ENCODE results near the gene NAA35. TPM values are rescaled to one million over a fixed set of nuclear protein-coding genes. Genes with fewer than 3 reads are reported as not detected.

NAA35 gene
- total and polyA plus RNA-seq, 2 of the 8 experiments (the other 6 are each of a cell fraction or from before 2014, with no cell fraction given), result 12.9 to 35.2 TPM

- peak overlapping the region; percentile 77 to 82; a peak in 1 of 4 replicates for H3K4me2 ChIP-seq (ENCODE audit: insufficient read depth in 1 of 2, low read depth in 2 of 2, low read length in 2 of 2)
- no peak overlapping the region for H2BK120ac ChIP-seq (replicated peaks; ENCODE audit: low read depth, low read length)
- no peak overlapping the region for H2BK5ac ChIP-seq (ENCODE audit: low read depth, low read length)
- H2BK20ac ChIP-seq (ENCODE audit: low read length), result no peak overlapping the region
- no peak overlapping the region for H3K56ac ChIP-seq (replicated peaks; ENCODE audit: insufficient read length, low read depth, low read length)
- H3K27me3 ChIP-seq (replicated peaks in 1 of 4; ENCODE audit: control insufficient read depth in 3 of 4, extremely low read depth in 1 of 4, insufficient read depth in 3 of 4, low read length in 3 of 4), result no peaks in the 10 kb centered on the region
- no peak overlapping the region for H3K18ac ChIP-seq (ENCODE audit: extremely low read depth, low read length)
- ChIA-PET POLR2A (ENCODE audit: partially characterized antibody) (interaction anchor here (0.5 to 0.9 kb wide), 2 partner anchors 9 to 332 kb away, joined by 3 read pairs; no protein-coding TSS in a partner anchor), CTCF (ENCODE audit: partially characterized antibody) (interaction anchor here (1.3 to 2.3 kb wide), 3 partner anchors 118 to 124 kb away, joined by 3 to 6 read pairs (median 3); no protein-coding TSS in a partner anchor)
- no peak overlapping the region for H3K27ac ChIP-seq (ENCODE audit: low read depth, low read length)
- 88% methylated on average over 3 of the region's 3 CpGs; no CpG with 5 or more reads in 1 of the 2 experiments for WGBS, 2 experiments (ENCODE audit: extremely low coverage in 1 of 2, insufficient coverage in 1 of 2, insufficient read length in 1 of 2, insufficient replicate concordance in 2 of 2, low coverage in 1 of 2, low lambda C conversion rate in 2 of 2, missing lambda C conversion rate in 1 of 2)
- H3K36me3 ChIP-seq (ENCODE audit: control insufficient read depth in 2 of 4, insufficient read depth in 4 of 4, low read length in 3 of 4), result peaks cover 5 to 42% (median 15%) of the 10 kb centered on the region in 4 experiments; a peak in 7 of 8 replicates
- no peak overlapping the region for H4K91ac ChIP-seq (replicated peaks; ENCODE audit: insufficient read length, low read length)
- peaks cover 5% of the 10 kb centered on the region for H3K23me2 ChIP-seq (ENCODE audit: low read depth, low read length)
- FAIRE-seq (no peak), DNase-seq (ENCODE audit: low read depth in 1 of 2, low spot score in 2 of 2) (no peak)
- H3K4ac ChIP-seq (replicated peaks; ENCODE audit: insufficient read length, low read depth, low read length), result no peak overlapping the region
- H2BK15ac ChIP-seq (ENCODE audit: low read length), result no peak overlapping the region
- H2AFZ ChIP-seq (ENCODE audit: low read length), result no peak overlapping the region
- H4K5ac ChIP-seq (ENCODE audit: insufficient read length, low read depth, low read length), result no peak overlapping the region
- H4K20me1 ChIP-seq (replicated peaks in 1 of 2; ENCODE audit: control insufficient read depth in 1 of 2, insufficient read depth in 2 of 2, low read length in 2 of 2), result peaks cover 0 to 7% of the 10 kb centered on the region in 2 experiments
- H4K8ac ChIP-seq (ENCODE audit: extremely low read depth, insufficient read depth, low read length), result no peak overlapping the region
- H2BK12ac ChIP-seq (ENCODE audit: low read depth, low read length), result no peak overlapping the region
- no peak overlapping the region for H2AK5ac ChIP-seq (ENCODE audit: low read depth, low read length)
- peak overlapping the region in 1 of 4 experiments; percentile 20; a peak in 1 of 7 replicates for H3K9ac ChIP-seq (replicated peaks in 1 of 4; ENCODE audit: extremely low read depth in 1 of 4, low read depth in 3 of 4, low read length in 3 of 4)
- H3K4me3 ChIP-seq (ENCODE audit: extremely low read depth in 1 of 4, insufficient read depth in 2 of 4, low read depth in 3 of 4, low read length in 4 of 4), result peak overlapping the region in 1 of 4 experiments; percentile 88; a peak in 2 of 8 replicates
- no peak overlapping the region for H3K14ac ChIP-seq (ENCODE audit: insufficient read length)
- no peaks in the 10 kb centered on the region for H3K9me3 ChIP-seq (ENCODE audit: insufficient read depth in 2 of 2, low read depth in 1 of 2, low read length in 1 of 2)
- peaks cover 2% of the 10 kb centered on the region; the same call in 1 of the 2 replicates for H3K79me1 ChIP-seq (ENCODE audit: low read depth, low read length)
- no peak overlapping the region for H3K23ac ChIP-seq (ENCODE audit: insufficient read length)
- H3K79me2 ChIP-seq (ENCODE audit: control insufficient read depth in 1 of 2, insufficient read depth in 2 of 2, low read length in 2 of 2), result peaks cover 16 to 65% of the 10 kb centered on the region in 2 experiments
- H3K4me1 ChIP-seq (replicated peaks in 1 of 4; ENCODE audit: control insufficient read depth in 3 of 4, insufficient read depth in 4 of 4, low read length in 3 of 4), result peaks cover 0 to 3% (median 0%) of the 10 kb centered on the region in 4 experiments; a peak in 2 of 7 replicates
- no peak for TF ChIP-seq SRF (IDR thresholded peaks at IDR 0.05; ENCODE audit: low read depth, low read length)
- no peak for TF ChIP-seq SP1 (IDR thresholded peaks at IDR 0.05; ENCODE audit: low read depth, low read length)
- TF ChIP-seq GABPA (IDR thresholded peaks at IDR 0.05; ENCODE audit: borderline replicate concordance, insufficient read depth, low read length), result no peak
- no peak for TF ChIP-seq HDAC6 (IDR thresholded peaks at IDR 0.05; ENCODE audit: low read depth, low read length)
- no peak for TF ChIP-seq KDM5A (IDR thresholded peaks at IDR 0.05; ENCODE audit: low read length)
- no peak for TF ChIP-seq PHF8 (conservative IDR thresholded peaks at IDR 0.05; ENCODE audit: low read depth, low read length)
- no peak for TF ChIP-seq TBP (IDR thresholded peaks at IDR 0.05; ENCODE audit: low read depth, low read length)
- no peak for TF ChIP-seq MAFK (IDR thresholded peaks at IDR 0.05; ENCODE audit: low read depth, low read length)
- no peak for TF ChIP-seq ATF2 (IDR thresholded peaks at IDR 0.05; ENCODE audit: low read length)
Observed at GRCh38 chr9:85942913-85943709, 2.2 kb downstream of the NAA35 start.
